Dedifferentiated amniotic fluid mesenchymal stem cell (primary cell): ENCODE data around the gene HPS5.

Source experiments
- DNase-seq: peaks from one replicate; pipeline ENCODE4 v3.0.0-alpha.2; 2016; ENCODE audit errors: extremely low spot score

HPS5 gene

GRCh38 chr11:18235394-18236334, 86.3 kb downstream of the HPS5 start:
- DNase-seq: no peak

GRCh38 chr11:18233912-18234311, 88.0 kb downstream of the HPS5 start:
- no peak for DNase-seq

- no peak for DNase-seq
Measured at GRCh38 chr11:18230859-18231258, 91.1 kb downstream of the HPS5 start.

- DNase-seq: no peak
Measured at GRCh38 chr11:18229501-18229900, 92.4 kb downstream of the HPS5 start.
